NCI-H146 treated with DMSO at 0.1 percent for 48 hours (cell line): ENCODE results near the gene MBNL3.

Source experiments
- DNase-seq: peaks from one replicate; lab custom pipeline; 2025; ENCODE audit not compliant: unreplicated experiment; lab: John Stamatoyannopoulos, UW

The MBNL3 gene

GRCh38 chrX:132423323-132423722 lies 65.5 kb downstream of the MBNL3 start:
- no peak for DNase-seq

GRCh38 chrX:132415012-132415411 lies 73.8 kb downstream of the MBNL3 start:
- no peak for DNase-seq

- DNase-seq: no peak
Observed at GRCh38 chrX:132414404-132414803, 74.4 kb downstream of the MBNL3 start.

- DNase-seq: no peak
Observed at GRCh38 chrX:132413459-132413858, 75.4 kb downstream of the MBNL3 start.

- no peak for DNase-seq
Observed at GRCh38 chrX:132412208-132412607, 76.6 kb downstream of the MBNL3 start.

GRCh38 chrX:132411310-132411977 lies 77.4 kb downstream of the MBNL3 start:
- no peak for DNase-seq

GRCh38 chrX:132409780-132410556 lies 78.9 kb downstream of the MBNL3 start:
- DNase-seq: no peak

GRCh38 chrX:132407691-132408090 lies 81.1 kb downstream of the MBNL3 start:
- DNase-seq: no peak

GRCh38 chrX:132406106-132406505 lies 82.7 kb downstream of the MBNL3 start:
- no peak for DNase-seq

GRCh38 chrX:132404266-132404665 lies 84.6 kb downstream of the MBNL3 start:
- no peak for DNase-seq

- no peak for DNase-seq
Observed at GRCh38 chrX:132401935-132402334, 86.9 kb downstream of the MBNL3 start.

- DNase-seq: no peak
Observed at GRCh38 chrX:132400706-132401105, 88.1 kb downstream of the MBNL3 start.

GRCh38 chrX:132395645-132396044 lies 93.2 kb downstream of the MBNL3 start:
- DNase-seq: no peak

GRCh38 chrX:132395026-132395425 lies 93.8 kb downstream of the MBNL3 start:
- DNase-seq: no peak

GRCh38 chrX:132394591-132394990 lies 94.2 kb downstream of the MBNL3 start:
- no peak for DNase-seq

GRCh38 chrX:132393992-132394391 lies 94.8 kb downstream of the MBNL3 start:
- no peak for DNase-seq

- DNase-seq: no peak
Observed at GRCh38 chrX:132393485-132393884, 95.4 kb downstream of the MBNL3 start.

- no peak for DNase-seq
Observed at GRCh38 chrX:132393085-132393484, 95.8 kb downstream of the MBNL3 start.

- DNase-seq: no peak
Observed at GRCh38 chrX:132390792-132391191, 98.0 kb downstream of the MBNL3 start.

- no peak for DNase-seq
Observed at GRCh38 chrX:132389480-132389879, 99.4 kb downstream of the MBNL3 start.

- DNase-seq: no peak
Observed at GRCh38 chrX:132388371-132388770, 100.5 kb downstream of the MBNL3 start.

- no peak for DNase-seq
Observed at GRCh38 chrX:132384301-132384700, 104.5 kb downstream of the MBNL3 start.

- DNase-seq: no peak
Observed at GRCh38 chrX:132382068-132382467, 106.8 kb downstream of the MBNL3 start.
